Caco-2 (cell line): ENCODE measurements around the gene KY. TPM values are rescaled to one million over a fixed set of nuclear protein-coding genes. Genes with fewer than 3 reads are reported as not detected.

ENCODE experiments used
- BruUV-seq: library from RNA; stranded (reverse); fragments of 400-500 nt; replicated peaks from 2 replicates; lab custom pipeline; 2021; lab: Mats Ljungman, UMichigan
- CTCF ChIA-PET: fragments of 300-600 bp; sonication (Branson Sonifier 250); formaldehyde crosslinking; loops from one replicate; lab custom pipeline; 2022; ENCODE audit warnings: antibody characterized with exemption; lab: Charles Lee
- POLR2A ChIA-PET: fragments of 300-600 bp; sonication (Branson Sonifier 250); formaldehyde crosslinking; loops from one replicate; lab custom pipeline; 2022; ENCODE audit warnings: antibody characterized with exemption; lab: Charles Lee
- DNase-seq, 2 experiments: peaks; one replicate each; pipeline versions ENCODE4 v3.0.0 to v3.0.0-alpha.2; 2020 to 2022
- H3K27me3 ChIP-seq: replicated peaks from 2 replicates; pipeline ENCODE4 v1.6.0; 2011; ENCODE audit warnings: low read length; ENCODE audit not compliant: control insufficient read depth, insufficient read depth
- H3K36me3 ChIP-seq: 2 replicates; pipeline ENCODE4 v1.5.1; 2011; ENCODE audit warnings: low read length; ENCODE audit not compliant: control insufficient read depth, insufficient read depth
- H3K4me1 ChIP-seq: fragments of 250-450 bp; sonication (Bioruptor Pico); 2 replicates; pipeline ENCODE4 v1.5.1; 2020; ENCODE audit warnings: mild to moderate bottlenecking
- H3K4me3 ChIP-seq: 2 replicates; pipeline ENCODE4 v1.5.1; 2011; ENCODE audit warnings: low read depth, mild to moderate bottlenecking, control low read depth, low read length
- H3K9me3 ChIP-seq: fragments of 250-450 bp; sonication (Bioruptor Pico); 2 replicates; pipeline ENCODE4 v1.5.1; 2020; ENCODE audit warnings: mild to moderate bottlenecking, moderate library complexity
- H3K27ac Mint-ChIP-seq: one replicate; pipeline ENCODE4 v1.8.0; 2022; ENCODE audit warnings: mixed read lengths; ENCODE audit not compliant: unreplicated experiment
- H3K27me3 Mint-ChIP-seq: one replicate; pipeline ENCODE4 v1.8.0; 2022; ENCODE audit warnings: mixed read lengths; ENCODE audit not compliant: insufficient read depth, unreplicated experiment
- H3K36me3 Mint-ChIP-seq: one replicate; pipeline ENCODE4 v1.8.0; 2022; ENCODE audit warnings: mild to moderate bottlenecking, mixed read lengths; ENCODE audit not compliant: insufficient read depth, unreplicated experiment
- H3K4me1 Mint-ChIP-seq: one replicate; pipeline ENCODE4 v1.8.0; 2022; ENCODE audit warnings: low read depth, mixed read lengths; ENCODE audit not compliant: unreplicated experiment
- H3K4me3 Mint-ChIP-seq: one replicate; pipeline ENCODE4 v1.8.0; 2022; ENCODE audit warnings: mild to moderate bottlenecking, moderate library complexity, mixed read lengths; ENCODE audit not compliant: unreplicated experiment
- H3K9me3 Mint-ChIP-seq: one replicate; pipeline ENCODE4 v1.8.0; 2022; ENCODE audit warnings: mixed read lengths; ENCODE audit not compliant: unreplicated experiment
- CTCF ChIP-seq, 2 experiments: fragments of 200-600 bp in 1 of 2; IDR thresholded peaks; 1 replicate in 1 of 2; 2 replicates in 1 of 2; pipeline versions ENCODE4 v1.5.1 to v1.8.0; 2011 to 2022; ENCODE audit warnings: antibody characterized with exemption in 1 of 2, control low read depth in 1 of 2, inconsistent platforms in 1 of 2, low read depth in 1 of 2, low read length in 1 of 2, mild to moderate bottlenecking in 1 of 2, moderate library complexity in 1 of 2; ENCODE audit not compliant: insufficient read depth in 1 of 2, severe bottlenecking in 1 of 2, unreplicated experiment in 1 of 2
- intact Hi-C: fragments of 100-400 bp; cut with micrococcal nuclease; formaldehyde crosslinking; loops from one replicate; pipeline ENCODE4 v1.10.0; 2022; ENCODE audit not compliant: unreplicated experiment
- total RNA-seq: library from RNA; stranded (reverse); gene quantifications from 2 replicates; pipeline ENCODE4 v1.2.3, GENCODE V29; 2022

Gene KY
- total RNA-seq, 1 experiment from 2014 or later: not detected

DNA sequence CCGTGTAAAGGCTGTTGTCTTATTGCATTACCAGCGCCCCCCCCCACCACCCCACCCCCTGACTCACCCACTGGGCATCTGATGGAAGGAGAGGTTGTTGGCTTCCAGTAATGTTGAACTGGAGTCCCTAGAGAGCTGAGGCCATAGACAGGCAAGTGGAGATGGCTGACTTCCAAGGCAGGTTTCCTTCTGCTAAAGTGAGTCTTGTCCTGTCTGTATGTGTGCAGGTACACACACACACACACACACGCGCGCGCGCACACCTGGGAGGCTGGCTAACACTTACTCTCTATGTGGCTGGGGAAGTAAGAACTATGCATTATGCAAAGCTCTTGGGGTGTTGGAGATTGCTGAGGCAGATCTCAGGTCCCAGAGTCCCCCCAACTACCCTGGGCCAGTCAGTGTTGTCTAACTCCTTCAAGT lies 1.6 kb upstream of the KY start:
- Mint-ChIP-seq H3K27me3 (peaks cover 19% of the 10 kb centered on the region), H3K27ac (no peak overlapping the region), H3K4me3 (no peak overlapping the region), H3K9me3 (no peaks in the 10 kb centered on the region), H3K4me1 (no peaks in the 10 kb centered on the region), H3K36me3 (no peaks in the 10 kb centered on the region)
- TF ChIP-seq CTCF (IDR thresholded peaks at IDR 0.05; ENCODE audit: insufficient read depth in 1 of 2, low read depth in 1 of 2, low read length in 1 of 2, severe bottlenecking in 1 of 2, unreplicated experiment in 1 of 2): no peak
- intact Hi-C loops: no loop called here
- BruUV-seq: no TSS peak
- no peaks in the 10 kb centered on the region for H3K9me3 ChIP-seq
- no peaks in the 10 kb centered on the region for H3K4me1 ChIP-seq
- no peak for DNase-seq
- POLR2A ChIA-PET: no interaction called here
- CTCF ChIA-PET: interaction anchor here (1.5 kb wide), 1 partner anchor 52 kb away, joined by 4 read pairs; no protein-coding TSS in a partner anchor
- no peaks in the 10 kb centered on the region; the same call in 1 of the 2 replicates for H3K27me3 ChIP-seq
- H3K4me3 ChIP-seq: no peak overlapping the region
- H3K36me3 ChIP-seq: no peaks in the 10 kb centered on the region

GRCh38 chr3:134651347-134652041 lies 672 bp upstream of the KY start:
- POLR2A ChIA-PET: interaction anchor here (0.6 kb wide), 1 partner anchor 12 kb away, joined by 7 read pairs; no protein-coding TSS in a partner anchor
- no peak overlapping the region for H3K4me3 ChIP-seq
- no peaks in the 10 kb centered on the region for H3K4me1 Mint-ChIP-seq
- no peaks in the 10 kb centered on the region for H3K36me3 Mint-ChIP-seq
- H3K4me3 Mint-ChIP-seq: no peak overlapping the region
- H3K9me3 ChIP-seq: no peaks in the 10 kb centered on the region
- no TSS peak for BruUV-seq
- CTCF ChIA-PET: interaction anchor here (1.5 kb wide), 1 partner anchor 51 kb away, joined by 4 read pairs; no protein-coding TSS in a partner anchor
- H3K4me1 ChIP-seq: no peaks in the 10 kb centered on the region
- no peak for DNase-seq
- no peak overlapping the region for H3K27ac Mint-ChIP-seq
- H3K27me3 ChIP-seq: no peaks in the 10 kb centered on the region; the same call in 1 of the 2 replicates
- TF ChIP-seq CTCF (IDR thresholded peaks at IDR 0.05; ENCODE audit: insufficient read depth in 1 of 2, low read depth in 1 of 2, low read length in 1 of 2, severe bottlenecking in 1 of 2, unreplicated experiment in 1 of 2): no peak
- H3K36me3 ChIP-seq: no peaks in the 10 kb centered on the region
- intact Hi-C loops: no loop called here
- peaks cover 15% of the 10 kb centered on the region for H3K27me3 Mint-ChIP-seq
- H3K9me3 Mint-ChIP-seq: no peaks in the 10 kb centered on the region

DNA sequence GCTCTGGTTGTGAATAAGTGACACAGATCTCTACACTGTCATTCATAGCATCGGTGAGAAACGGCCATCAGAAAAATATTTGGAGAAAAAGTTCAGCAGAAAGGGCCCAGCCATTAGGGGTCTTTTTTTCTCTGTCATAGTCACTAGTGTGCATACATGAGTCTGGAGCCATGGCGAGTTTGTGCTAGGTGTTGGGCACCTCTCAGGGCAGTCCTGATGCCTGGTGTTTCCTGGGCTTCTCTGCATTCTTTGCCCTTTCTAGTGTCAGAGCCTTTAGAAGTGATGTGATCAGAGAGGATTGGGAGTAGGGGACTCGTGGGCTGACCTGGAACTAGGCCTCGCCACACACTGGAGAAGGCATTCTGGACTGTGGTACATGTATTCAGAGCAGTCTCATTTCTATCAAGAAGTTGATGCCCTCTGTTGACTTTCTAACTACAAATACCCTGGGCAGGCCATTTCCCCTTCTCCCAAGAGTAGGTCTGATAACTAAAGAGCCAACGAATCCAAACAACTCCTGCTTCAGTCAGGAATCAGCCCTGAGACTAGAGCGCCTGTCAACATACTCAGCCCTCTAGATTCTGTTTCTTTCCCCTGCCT lies 1.6 kb downstream of the KY start:
- no peaks in the 10 kb centered on the region for H3K36me3 Mint-ChIP-seq
- no peak overlapping the region for H3K27ac Mint-ChIP-seq
- no peaks in the 10 kb centered on the region for H3K27me3 ChIP-seq
- ChIA-PET CTCF (no interaction called here), POLR2A (no interaction called here)
- no peaks in the 10 kb centered on the region for H3K9me3 Mint-ChIP-seq
- no peaks in the 10 kb centered on the region for H3K36me3 ChIP-seq
- intact Hi-C loops: no loop called here
- H3K4me1 ChIP-seq: no peaks in the 10 kb centered on the region
- DNase-seq: no peak
- no peak overlapping the region for H3K4me3 Mint-ChIP-seq
- H3K4me1 Mint-ChIP-seq: no peaks in the 10 kb centered on the region
- H3K27me3 Mint-ChIP-seq: peaks cover 12% of the 10 kb centered on the region
- H3K9me3 ChIP-seq: no peaks in the 10 kb centered on the region
- BruUV-seq: no TSS peak
- TF ChIP-seq CTCF (IDR thresholded peaks at IDR 0.05; ENCODE audit: insufficient read depth in 1 of 2, low read depth in 1 of 2, low read length in 1 of 2, severe bottlenecking in 1 of 2, unreplicated experiment in 1 of 2): no peak
- H3K4me3 ChIP-seq: no peak overlapping the region
